Measurements from ENCODE around the gene GLP1R.

The GLP1R gene

GRCh38 chr6:39060467-39061160, 12.0 kb downstream of the GLP1R start:
- Histone ChIP-seq H3K4me2 (ENCODE audit: low read length) (no peak overlapping the region), H3K27ac (ENCODE audit: low read depth, low read length, poor library complexity, severe bottlenecking) (no peak overlapping the region), H2AFZ (ENCODE audit: low read length) (no peak overlapping the region), H4K20me1 (ENCODE audit: insufficient read depth, low read length) (no peaks in the 10 kb centered on the region), H3K9me2 (ENCODE audit: low read depth, low read length) (no peaks in the 10 kb centered on the region), H3K9me3 (ENCODE audit: low read length) (no peaks in the 10 kb centered on the region), H3K36me3 (ENCODE audit: insufficient read depth, low read length) (no peaks in the 10 kb centered on the region), H3K27me3 (ENCODE audit: insufficient read depth, low read length) (no peaks in the 10 kb centered on the region; the same call in 1 of the 2 replicates), H3K9ac (ENCODE audit: low read length) (no peak overlapping the region), H3K4me1 (ENCODE audit: insufficient read depth, low read length, severe bottlenecking) (no peaks in the 10 kb centered on the region), H3F3A (ENCODE audit: insufficient read depth, low read length) (no peaks in the 10 kb centered on the region), H3K4me3 (ENCODE audit: low read depth, low read length, poor library complexity, severe bottlenecking) (no peak overlapping the region), H3K79me2 (ENCODE audit: insufficient read depth, low read length) (no peaks in the 10 kb centered on the region)
- TF ChIP-seq, protein P1, sequence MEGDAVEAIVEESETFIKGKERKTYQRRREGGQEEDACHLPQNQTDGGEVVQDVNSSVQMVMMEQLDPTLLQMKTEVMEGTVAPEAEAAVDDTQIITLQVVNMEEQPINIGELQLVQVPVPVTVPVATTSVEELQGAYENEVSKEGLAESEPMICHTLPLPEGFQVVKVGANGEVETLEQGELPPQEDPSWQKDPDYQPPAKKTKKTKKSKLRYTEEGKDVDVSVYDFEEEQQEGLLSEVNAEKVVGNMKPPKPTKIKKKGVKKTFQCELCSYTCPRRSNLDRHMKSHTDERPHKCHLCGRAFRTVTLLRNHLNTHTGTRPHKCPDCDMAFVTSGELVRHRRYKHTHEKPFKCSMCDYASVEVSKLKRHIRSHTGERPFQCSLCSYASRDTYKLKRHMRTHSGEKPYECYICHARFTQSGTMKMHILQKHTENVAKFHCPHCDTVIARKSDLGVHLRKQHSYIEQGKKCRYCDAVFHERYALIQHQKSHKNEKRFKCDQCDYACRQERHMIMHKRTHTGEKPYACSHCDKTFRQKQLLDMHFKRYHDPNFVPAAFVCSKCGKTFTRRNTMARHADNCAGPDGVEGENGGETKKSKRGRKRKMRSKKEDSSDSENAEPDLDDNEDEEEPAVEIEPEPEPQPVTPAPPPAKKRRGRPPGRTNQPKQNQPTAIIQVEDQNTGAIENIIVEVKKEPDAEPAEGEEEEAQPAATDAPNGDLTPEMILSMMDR (IDR thresholded peaks at IDR 0.05; ENCODE audit: low read length), result no peak
- TF ChIP-seq EZH2 (IDR thresholded peaks at IDR 0.05; ENCODE audit: borderline replicate concordance, low read length), result no peak

DNA sequence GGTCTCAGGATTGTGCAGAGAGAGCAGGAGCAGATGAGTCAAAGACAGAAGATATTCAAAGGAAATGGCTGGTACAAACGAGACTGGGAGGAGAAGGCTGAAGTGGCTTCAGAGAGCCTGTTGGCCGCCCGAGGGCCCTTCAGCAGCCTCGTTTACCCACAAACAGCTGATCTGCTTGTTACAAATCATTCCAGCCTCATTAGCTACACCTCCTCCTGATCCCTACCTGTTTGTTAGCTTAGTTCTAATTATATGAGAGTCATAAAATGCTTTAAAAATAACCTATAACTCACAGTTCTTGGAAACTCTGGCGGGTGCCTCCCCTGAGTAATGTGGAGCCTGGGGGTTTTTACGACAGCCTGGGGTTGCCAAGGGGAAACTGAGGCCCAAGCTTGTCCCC, 12.6 kb downstream of the GLP1R start:
- H3K4me3 ChIP-seq (ENCODE audit: low read depth, low read length, poor library complexity, severe bottlenecking), result no peak overlapping the region
- no peaks in the 10 kb centered on the region; the same call in 1 of the 2 replicates for H3K27me3 ChIP-seq (ENCODE audit: insufficient read depth, low read length)
- H3K79me2 ChIP-seq (ENCODE audit: insufficient read depth, low read length), result no peaks in the 10 kb centered on the region
- H3K9me3 ChIP-seq (ENCODE audit: low read length), result no peaks in the 10 kb centered on the region
- H3F3A ChIP-seq (ENCODE audit: insufficient read depth, low read length), result no peaks in the 10 kb centered on the region
- no peak overlapping the region for H3K9ac ChIP-seq (ENCODE audit: low read length)
- H3K9me2 ChIP-seq (ENCODE audit: low read depth, low read length), result no peaks in the 10 kb centered on the region
- no peaks in the 10 kb centered on the region for H4K20me1 ChIP-seq (ENCODE audit: insufficient read depth, low read length)
- H3K36me3 ChIP-seq (ENCODE audit: insufficient read depth, low read length), result no peaks in the 10 kb centered on the region
- no peak overlapping the region for H3K4me2 ChIP-seq (ENCODE audit: low read length)
- TF ChIP-seq EZH2 (IDR thresholded peaks at IDR 0.05; ENCODE audit: borderline replicate concordance, low read length), result no peak
- TF ChIP-seq, protein P1 (IDR thresholded peaks at IDR 0.05; ENCODE audit: low read length), result no peak
- H2AFZ ChIP-seq (ENCODE audit: low read length), result no peak overlapping the region
- no peaks in the 10 kb centered on the region for H3K4me1 ChIP-seq (ENCODE audit: insufficient read depth, low read length, severe bottlenecking)
- H3K27ac ChIP-seq (ENCODE audit: low read depth, low read length, poor library complexity, severe bottlenecking), result no peak overlapping the region

GRCh38 chr6:39061588-39061987, 13.0 kb downstream of the GLP1R start:
- H3K4me2 ChIP-seq (ENCODE audit: low read length), result no peak overlapping the region
- H2AFZ ChIP-seq (ENCODE audit: low read length), result no peak overlapping the region
- H3K27me3 ChIP-seq (ENCODE audit: insufficient read depth, low read length), result no peaks in the 10 kb centered on the region; the same call in 1 of the 2 replicates
- no peaks in the 10 kb centered on the region for H3K4me1 ChIP-seq (ENCODE audit: insufficient read depth, low read length, severe bottlenecking)
- TF ChIP-seq, protein P1 (IDR thresholded peaks at IDR 0.05; ENCODE audit: low read length), result no peak
- no peak for TF ChIP-seq EZH2 (IDR thresholded peaks at IDR 0.05; ENCODE audit: borderline replicate concordance, low read length)
- no peaks in the 10 kb centered on the region for H3K9me2 ChIP-seq (ENCODE audit: low read depth, low read length)
- no peaks in the 10 kb centered on the region for H3K79me2 ChIP-seq (ENCODE audit: insufficient read depth, low read length)
- H3K9me3 ChIP-seq (ENCODE audit: low read length), result no peaks in the 10 kb centered on the region
- H3F3A ChIP-seq (ENCODE audit: insufficient read depth, low read length), result no peaks in the 10 kb centered on the region
- no peak overlapping the region for H3K9ac ChIP-seq (ENCODE audit: low read length)
- H4K20me1 ChIP-seq (ENCODE audit: insufficient read depth, low read length), result no peaks in the 10 kb centered on the region
- no peak overlapping the region for H3K4me3 ChIP-seq (ENCODE audit: low read depth, low read length, poor library complexity, severe bottlenecking)
- no peak overlapping the region for H3K27ac ChIP-seq (ENCODE audit: low read depth, low read length, poor library complexity, severe bottlenecking)
- no peaks in the 10 kb centered on the region for H3K36me3 ChIP-seq (ENCODE audit: insufficient read depth, low read length)

Data from OCI-LY1 (cell line).